Stimulated activated CD4-positive, alpha-beta T cell treated with anti-CD3 and anti-CD28 coated beads, TNF-alpha, amount 100 ng/mL, for 1 hour (primary cell): ENCODE measurements around the gene CNOT4.

Experiments
- DNase-seq, 3 donors: peaks; one replicate each; pipeline ENCODE4 v3.0.0-alpha.2; 2020; ENCODE audit warnings: low read depth in 3 of 3, low spot score in 1 of 3

CNOT4 gene

DNA sequence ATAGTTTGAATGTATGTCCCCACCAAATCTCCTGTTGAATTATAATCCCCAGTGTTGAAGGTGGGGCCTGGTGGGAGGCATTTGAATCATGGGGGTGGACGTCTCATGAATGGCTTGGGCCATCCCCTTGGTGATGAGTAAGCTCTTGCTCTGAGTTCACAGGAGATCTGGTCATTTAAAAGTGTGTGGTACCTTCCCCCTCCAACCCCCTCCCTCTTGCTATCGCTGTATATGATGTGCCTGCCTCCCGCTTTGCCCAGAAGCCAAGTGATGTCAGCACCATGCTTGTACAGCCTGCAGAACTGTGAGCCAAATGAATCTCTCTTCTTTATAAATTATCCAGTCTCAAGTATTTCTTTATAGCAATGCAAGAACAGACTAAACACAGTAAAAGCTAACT is 103.0 kb downstream of the CNOT4 start:
- DNase-seq: no peak

DNA sequence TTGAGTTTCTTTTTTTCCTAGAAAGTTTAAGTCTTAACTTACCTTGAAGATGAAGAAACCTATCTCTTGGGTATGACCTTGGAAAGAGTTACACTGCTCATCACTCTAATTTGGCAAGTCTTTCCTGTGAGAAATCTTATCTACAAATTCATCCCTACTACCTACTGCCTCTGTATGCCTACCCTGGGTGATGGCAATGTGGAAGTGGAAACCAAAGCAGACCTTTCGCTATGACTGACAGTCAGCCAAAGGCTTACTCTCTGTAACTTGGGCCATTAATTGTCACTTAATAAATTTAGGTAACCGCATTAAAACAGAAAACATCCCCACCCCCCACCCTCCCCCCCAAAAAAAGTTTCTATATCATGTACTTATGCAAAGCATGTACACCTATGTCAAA is 103.9 kb downstream of the CNOT4 start:
- DNase-seq: no peak

DNA sequence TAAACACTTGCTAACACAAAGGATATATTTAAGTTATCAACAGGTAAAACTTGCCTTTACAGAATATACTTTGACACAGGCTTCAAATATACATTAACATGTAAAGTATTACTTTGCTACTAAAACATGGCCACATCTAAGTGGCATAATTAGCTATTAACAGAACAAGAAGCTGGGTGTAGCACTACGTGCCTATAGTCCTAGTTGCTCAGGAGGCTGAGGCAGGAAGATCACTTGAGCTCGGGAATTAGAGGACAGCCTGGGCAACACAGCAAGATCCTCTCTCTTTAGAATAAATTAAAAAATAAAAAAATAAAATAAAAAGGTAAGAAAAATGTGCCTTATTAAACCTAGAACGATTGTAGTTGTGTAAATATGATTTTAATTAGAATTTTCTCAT is 106.6 kb downstream of the CNOT4 start:
- DNase-seq: no peak

DNA sequence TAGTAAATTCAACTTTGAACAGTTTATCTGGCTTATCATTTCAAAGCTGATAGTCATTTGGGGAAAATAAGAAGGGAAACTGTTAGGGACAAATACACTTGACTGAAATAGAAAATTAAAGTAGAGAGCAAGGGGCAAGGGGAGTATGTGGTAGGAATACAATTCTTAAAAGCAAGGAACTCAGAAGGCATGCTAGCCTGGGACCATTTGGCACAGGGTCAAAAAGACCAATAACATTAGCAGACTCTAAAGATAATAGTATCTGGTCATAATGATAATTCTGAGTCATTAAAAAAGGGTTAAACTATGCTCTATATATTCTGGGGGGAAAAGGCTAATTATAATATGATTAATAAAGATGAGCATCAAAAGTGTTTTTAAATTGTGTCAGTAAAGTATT is 112.2 kb downstream of the CNOT4 start:
- no peak for DNase-seq

DNA sequence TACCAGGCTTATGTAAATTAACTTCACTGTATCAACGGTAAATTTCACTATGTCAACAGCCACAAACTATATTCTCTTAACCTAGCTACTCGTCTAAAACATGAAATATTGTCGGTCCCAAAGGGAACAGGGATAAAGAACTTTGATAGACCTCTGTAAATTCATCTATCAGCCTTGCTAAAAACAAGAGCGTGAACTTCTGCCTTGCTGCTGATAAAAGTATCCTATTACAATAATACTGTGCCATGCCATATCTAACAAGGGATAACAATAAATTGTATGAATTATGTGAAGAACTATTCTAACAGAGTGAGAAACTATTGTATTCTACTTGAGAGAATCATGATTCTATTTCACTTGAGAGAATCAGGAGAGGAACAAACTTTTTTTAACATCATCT is 117.2 kb downstream of the CNOT4 start:
- DNase-seq: no peak

DNA sequence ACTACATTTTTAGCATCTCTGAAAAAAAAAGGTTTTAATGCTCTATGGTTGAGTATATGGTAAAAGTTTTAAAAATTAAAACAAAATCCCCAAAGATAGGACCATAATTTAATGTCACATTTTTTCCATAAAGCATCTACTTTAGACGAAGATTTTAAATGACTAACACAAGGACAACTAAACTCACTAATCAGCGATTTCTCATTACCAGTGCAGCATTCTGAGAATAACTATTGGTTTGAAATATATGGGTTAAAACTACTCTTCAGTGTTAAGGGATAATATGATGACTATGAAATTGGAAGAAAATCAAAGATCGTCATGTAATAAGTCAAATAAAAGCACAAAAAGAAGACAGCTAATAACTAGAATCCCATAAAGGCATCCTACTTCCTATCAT is 118.4 kb downstream of the CNOT4 start:
- no peak for DNase-seq

DNA sequence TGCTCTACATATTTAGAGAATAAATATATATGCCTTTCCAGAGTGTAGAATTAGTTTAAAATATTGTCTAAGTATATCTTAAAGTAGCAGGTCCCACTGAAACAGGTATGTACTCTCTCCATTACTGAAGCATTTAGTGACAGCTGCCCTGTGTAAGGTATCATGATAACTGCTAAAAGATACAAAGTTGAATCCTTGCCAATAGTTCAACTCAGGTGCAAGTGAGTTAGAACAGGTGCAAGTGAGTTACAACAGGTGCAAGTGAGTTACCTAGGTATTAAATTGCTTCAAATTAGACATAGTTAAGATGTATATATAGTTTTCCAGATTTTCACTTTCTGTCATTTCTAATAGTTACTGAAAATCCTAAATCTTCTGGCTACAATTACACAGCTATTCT is 119.1 kb downstream of the CNOT4 start:
- DNase-seq: no peak

DNA sequence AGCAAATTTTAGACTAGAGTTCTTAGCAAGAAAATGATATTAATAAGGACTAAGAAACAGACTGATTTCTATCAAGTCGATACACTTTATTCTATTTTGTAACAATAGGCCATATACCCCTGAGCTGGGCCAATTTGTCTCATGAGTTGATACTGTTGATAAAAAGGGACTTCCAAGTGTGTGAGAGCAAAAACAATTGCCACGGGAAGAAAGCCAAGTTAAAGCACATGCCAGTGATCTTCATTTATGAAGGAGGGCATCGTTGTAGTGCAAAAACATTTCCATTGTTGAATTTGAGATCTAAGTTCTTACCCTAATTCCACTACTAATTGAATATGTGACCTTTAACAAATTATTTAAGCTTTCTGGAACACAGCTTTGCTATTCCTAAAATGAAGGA is 119.9 kb downstream of the CNOT4 start:
- no peak for DNase-seq

DNA sequence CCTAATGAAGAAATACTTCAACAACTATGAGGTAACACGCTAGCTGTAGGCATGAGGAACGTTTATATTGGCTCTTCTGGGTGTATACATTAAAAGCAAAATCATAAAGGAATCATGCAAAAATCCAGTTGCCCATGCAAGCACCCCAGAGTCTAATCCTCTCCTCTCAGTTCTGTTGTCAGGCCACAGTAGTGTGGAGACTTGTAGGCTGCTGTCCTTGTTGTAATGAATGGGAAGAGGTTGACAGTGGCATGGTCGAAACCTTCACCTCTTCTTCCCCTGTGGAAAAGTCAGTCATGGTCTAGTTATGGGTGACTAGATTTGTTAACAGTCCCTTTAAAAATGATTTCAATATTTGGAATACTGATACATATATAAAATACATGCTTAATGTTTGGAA is 121.3 kb downstream of the CNOT4 start:
- no peak for DNase-seq

DNA sequence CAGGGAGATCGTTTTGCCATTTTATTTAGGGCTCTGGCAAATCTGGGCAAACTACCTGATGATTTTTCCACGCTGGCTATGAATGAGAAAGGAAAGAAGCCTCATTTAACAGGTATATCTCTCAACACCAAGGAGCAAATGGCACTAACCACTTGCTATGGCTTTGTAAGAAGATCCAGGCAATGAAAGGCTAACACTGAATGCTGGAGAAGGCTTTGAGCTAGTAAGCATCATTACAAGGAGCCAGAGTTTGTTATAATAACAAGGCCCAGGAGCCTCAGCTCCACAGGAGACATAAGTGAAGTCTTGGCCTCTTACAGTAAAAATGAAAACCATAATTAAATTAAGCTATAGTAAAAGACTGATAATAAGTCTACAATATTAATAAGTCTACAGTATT is 123.1 kb downstream of the CNOT4 start:
- DNase-seq: no peak

DNA sequence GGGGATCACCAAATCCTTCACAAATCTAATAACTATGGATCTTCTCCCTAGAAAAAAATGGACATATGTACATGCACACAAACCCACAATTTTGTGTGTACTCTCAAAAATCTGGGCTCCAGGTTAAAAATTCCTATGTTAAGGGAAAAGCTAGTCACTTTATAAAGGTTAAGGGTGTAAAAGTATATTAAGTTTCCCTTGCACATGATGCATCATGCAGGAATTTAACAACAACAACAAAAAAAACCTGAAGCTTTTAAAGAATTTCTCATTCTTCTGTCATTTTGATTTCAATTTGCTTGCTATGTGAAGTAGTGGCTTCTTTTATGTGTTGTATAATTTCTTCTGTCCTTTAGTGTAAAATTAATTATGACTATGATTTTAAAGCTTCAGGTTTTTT is 123.7 kb downstream of the CNOT4 start:
- DNase-seq: no peak

DNA sequence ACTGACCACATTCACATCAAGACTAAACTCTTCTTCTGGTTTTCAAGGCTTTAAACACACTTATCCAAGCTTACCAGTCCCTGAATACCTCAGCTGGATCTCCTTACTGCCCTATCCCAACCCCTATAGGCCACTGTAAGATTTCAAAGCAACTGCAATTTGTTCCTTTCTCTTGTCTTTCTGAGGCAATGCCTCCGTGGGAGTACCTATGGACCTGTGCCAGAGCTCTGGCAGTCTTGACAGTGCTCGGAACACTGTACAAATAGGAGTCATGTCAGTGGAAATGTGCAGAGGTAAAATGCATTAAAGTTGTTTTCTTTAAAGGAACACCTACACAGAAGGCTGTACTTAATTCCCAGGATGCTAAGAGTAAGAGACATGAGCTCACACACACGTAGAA is 124.7 kb downstream of the CNOT4 start:
- DNase-seq: no peak

DNA sequence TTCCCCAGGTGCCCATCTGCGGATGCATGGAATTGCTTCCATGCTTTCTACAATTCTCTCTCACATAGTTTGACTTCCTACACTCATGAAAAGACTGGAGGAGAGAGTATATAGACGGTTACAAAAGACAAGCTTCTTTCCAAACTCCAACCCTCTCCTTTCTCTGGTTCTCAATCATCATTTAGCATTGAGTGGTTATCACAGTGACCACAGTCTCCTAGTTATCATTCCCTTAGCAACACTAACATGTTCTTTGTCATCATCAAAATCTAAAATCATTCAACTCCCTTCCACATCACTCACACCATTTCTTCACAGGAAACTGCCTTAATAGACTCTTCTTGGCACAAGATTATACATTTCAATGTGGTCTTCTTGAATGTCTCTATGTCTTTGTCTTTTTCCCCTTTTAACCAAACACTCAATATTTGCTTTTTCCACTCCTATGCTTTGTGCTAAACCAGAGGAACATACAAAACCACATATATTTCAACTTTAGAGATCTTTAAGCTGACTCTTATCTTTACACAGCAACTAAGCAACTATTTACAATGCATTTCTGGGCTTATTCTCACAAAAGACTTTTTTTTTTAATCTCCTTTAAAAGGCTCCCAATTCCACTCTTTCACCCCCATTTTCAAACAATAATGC is 126.3 kb downstream of the CNOT4 start:
- DNase-seq: no peak

DNA sequence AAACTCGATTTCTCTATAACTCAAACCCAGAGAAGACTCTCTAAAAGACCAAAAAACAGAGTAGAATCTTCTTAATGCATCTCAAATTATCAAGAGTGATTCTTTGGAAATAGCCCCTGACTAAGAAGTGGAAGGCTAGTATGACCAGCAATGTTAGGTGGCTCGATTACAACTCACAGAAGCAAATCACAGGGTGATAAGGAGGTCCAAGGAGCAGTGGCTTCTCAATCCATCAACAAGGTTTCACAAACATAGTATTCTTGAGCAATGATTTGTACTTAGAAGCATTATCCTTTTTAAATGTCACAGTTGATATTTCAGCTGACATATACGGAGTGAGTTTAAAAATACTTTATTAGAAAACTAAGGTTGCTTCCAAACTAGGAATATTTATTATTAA is 127.7 kb downstream of the CNOT4 start:
- DNase-seq: no peak

DNA sequence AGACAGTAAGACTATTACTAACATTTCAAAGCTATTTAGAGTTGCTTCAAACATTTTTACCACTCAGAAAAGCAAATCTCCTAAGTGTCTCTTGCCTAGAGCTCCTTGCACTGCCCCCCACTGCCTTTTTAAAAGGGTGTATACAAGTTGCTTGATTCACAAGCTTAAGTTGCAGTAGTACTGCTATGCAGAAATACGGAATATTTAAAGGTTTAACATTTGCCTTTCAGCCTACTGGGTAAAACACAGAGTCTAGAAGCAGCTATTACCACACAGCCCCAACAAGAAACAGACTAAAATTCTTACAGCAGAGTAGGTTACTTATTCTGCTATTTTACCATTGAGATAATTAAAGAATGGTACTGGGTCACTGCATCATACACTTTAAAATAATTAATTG is 128.5 kb downstream of the CNOT4 start:
- DNase-seq: no peak

DNA sequence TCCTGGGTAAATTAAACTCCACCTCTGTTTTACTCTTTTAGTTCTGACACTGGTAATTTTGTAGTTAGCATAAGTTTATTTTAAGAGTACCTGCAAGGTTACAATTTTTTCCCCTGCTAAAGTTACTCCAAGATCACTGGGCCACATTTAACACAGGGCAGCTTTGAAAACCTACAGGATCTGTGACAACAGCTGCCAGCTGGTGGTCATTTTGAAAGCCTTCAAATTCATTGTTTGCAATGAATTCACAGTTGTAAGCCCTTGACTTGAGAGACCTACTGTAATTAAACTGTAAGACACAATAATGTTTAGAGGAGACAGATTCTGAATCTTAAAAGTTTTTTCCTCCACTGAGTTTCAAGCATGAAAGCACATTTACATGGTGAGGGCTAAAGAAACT is 129.6 kb downstream of the CNOT4 start:
- no peak for DNase-seq

DNA sequence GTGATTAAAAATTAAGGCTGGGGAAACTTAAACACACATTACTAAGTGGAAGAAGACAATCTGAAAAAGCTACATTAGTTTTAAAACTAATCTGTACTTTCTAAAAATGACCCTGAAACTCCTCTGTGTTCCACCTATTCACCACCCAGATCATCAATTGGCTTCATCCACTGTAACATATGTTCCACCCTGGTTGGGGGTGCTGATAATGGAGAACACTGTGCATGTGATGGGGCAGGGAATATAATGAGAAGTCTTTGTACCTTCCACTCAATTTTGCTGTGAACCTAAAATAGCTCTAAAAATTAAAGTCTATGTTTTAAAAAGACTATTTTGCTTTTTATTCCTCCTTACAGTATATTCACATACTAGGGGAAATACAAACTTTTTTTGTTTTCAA is 132.7 kb downstream of the CNOT4 start:
- no peak for DNase-seq

DNA sequence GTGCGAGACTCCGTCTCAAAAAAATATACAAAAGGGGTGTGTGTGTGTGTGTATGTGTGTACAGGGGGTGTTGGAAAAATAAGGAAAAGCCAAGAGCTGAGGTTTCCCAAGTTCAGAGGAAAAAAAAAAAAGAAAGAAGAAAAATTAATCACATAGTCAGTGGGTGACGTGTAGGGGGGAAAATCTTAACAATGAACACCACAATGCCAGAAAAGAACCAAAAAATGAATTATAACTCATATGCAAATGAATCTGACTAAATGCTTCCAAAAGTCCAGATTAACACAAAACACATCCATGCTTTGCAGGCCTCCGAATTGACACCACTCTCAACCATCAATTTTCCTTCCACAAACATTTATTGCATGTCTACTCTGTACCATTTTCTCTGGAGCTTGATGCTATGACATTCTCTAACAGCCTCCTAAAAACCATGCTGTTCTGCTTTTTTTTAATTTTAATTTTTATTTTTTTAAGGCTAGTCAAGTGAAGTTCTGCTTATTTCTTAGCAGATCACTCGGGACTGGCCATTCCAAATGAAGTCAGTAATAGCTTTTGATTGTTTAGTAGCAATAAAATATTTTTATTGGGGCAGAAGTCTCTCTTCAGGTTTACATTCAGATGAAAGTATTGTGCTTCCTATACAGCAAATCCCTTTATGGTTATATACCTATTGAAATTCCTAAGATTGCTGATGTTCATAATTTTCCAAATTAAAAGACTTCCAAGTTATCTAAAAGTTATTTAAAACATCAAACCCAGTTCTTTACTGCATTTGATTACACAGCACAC is 133.8 kb downstream of the CNOT4 start:
- no peak for DNase-seq

DNA sequence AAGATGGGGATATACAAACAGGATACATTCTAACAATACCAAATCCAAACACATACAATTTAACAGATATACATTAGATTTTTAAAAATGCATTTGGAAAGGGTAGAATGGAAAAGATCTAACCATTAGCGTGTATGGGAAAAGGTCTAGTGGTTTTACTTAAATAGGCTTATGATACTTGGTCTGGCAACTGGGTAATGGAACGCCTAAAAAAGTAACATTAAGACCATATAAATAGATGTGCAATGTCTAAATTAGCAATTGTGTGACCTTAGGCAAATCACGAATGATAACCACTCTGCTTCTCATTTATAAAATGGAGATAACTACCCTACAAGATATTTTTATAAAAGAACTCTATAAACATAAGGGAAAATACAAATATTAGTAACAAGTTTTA is 135.2 kb downstream of the CNOT4 start:
- no peak for DNase-seq

DNA sequence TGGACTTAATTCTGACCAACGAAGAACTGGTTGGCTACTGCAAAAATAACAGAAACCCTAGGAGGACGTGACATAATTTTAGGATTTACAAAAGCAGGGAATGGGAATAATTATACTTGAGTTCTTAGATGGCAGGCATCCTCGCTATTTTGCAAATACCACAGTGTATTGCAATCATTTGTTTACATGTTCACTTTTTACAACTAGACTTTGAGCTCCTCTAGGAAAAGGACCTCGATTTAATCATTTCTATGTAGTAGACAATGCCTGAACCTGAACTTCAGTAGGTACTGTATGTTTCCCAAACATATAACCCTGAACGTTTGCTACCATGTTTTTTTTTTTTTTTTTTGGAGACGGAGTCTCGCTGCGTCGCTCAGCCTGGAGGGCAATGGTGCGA is 137.7 kb downstream of the CNOT4 start:
- DNase-seq: no peak

DNA sequence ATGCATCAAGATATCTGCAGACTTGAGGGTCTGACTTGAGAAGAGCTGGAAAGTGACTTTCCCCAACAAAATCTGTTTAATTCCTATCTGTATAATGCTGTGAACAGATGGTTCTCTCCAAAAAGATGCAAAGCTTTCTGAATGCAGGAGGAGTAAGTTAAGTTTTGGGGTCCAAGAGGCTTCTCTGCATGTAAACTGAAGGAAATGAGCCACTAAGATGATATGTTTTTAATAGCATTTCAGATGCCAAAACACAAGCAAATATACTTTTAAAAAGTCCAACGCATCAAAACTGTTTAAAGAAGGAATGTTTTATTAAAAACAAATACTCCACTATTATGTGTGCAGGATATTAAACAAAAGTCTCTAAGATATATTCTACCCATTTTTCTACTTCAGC is 139.2 kb downstream of the CNOT4 start:
- DNase-seq: no peak

DNA sequence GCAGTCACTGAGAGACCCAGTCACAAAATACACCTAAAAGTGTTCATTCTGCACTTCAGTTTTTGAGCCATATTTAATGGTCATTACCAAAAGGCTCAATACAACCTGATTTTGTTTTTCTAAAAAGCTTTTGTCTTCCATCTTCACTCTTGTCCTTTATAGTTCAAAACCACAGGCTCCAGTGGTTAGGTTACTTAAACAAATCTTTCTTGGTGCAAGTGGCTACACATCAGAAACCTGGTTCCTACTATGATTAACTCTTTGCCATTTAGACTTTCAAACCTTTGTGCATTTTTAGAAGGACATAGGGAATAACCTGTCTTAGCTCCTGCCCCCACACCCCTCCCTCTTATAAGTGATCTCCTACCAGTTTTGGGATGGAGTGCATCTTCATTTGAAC is 140.5 kb downstream of the CNOT4 start:
- DNase-seq: no peak
